Measurements from ENCODE around the gene TM4SF4. TPM values are rescaled to one million over a fixed set of nuclear protein-coding genes. Genes with fewer than 3 reads are reported as not detected.

Gene TM4SF4
- total RNA-seq, 6 experiments from 2014 or later: 210 to 473 (median 316) TPM

GRCh38 chr3:149459491-149460059, 14.9 kb upstream of the TM4SF4 start:
- no peaks in the 10 kb centered on the region for H3K4me1 ChIP-seq
- no peak for ATAC-seq
- no peak for DNase-seq
- WGBS (ENCODE audit: insufficient coverage, low coverage, low lambda C conversion rate, missing lambda C conversion rate): 87% methylated on average over 6 of the region's 6 CpGs
- H3K27me3 ChIP-seq: no peaks in the 10 kb centered on the region
- H3K36me3 ChIP-seq: no peaks in the 10 kb centered on the region
- no peak overlapping the region for H3K4me3 ChIP-seq
- no peak overlapping the region for H3K27ac ChIP-seq
- TF ChIP-seq CTCF (IDR thresholded peaks at IDR 0.05) (no peak), POLR2A (IDR thresholded peaks at IDR 0.05) (no peak)
- H3K9me3 ChIP-seq: no peaks in the 10 kb centered on the region
- intact Hi-C loops (cut with DNase I): no loop called here

GRCh38 chr3:149460117-149460516, 14.4 kb upstream of the TM4SF4 start:
- Histone ChIP-seq H3K4me1 (no peaks in the 10 kb centered on the region), H3K4me3 (no peak overlapping the region), H3K27me3 (no peaks in the 10 kb centered on the region), H3K27ac (peak overlapping the region in 1 of 3 donors; percentile 38), H3K9me3 (no peaks in the 10 kb centered on the region), H3K36me3 (no peaks in the 10 kb centered on the region)
- WGBS (ENCODE audit: insufficient coverage, low coverage, low lambda C conversion rate, missing lambda C conversion rate): 80% methylated on average over 1 of the region's 1 CpG
- no peak for DNase-seq
- ATAC-seq: peak; percentile 59 to 92 (median 80)
- intact Hi-C loops (cut with DNase I): no loop called here
- TF ChIP-seq POLR2A (IDR thresholded peaks at IDR 0.05) (no peak), CTCF (IDR thresholded peaks at IDR 0.05) (no peak)

DNA sequence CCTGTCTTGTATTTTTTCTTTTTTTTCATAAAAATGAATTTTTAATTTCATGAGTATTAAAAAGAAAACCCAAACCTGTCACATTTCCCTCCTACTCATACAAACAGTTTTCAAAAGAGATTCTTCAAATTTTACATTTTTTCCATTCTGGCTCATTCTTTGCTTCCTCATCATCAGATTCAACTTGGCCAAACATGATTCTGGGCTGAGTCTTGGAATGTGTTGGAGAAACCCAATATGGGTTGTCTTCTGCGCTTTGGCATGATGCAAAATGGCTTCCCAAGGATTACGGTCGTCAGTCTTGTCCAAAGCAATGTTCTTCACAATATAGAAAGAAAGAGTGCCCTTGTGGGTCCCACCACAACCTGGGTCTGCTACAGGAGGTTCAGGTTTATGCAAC, 12.4 kb upstream of the TM4SF4 start:
- ATAC-seq: no peak
- Histone ChIP-seq H3K27ac (no peak overlapping the region), H3K4me1 (peaks cover 0 to 4% (median under 1%) of the 10 kb centered on the region in 4 donors), H3K9me3 (no peaks in the 10 kb centered on the region), H3K36me3 (no peaks in the 10 kb centered on the region), H3K27me3 (no peaks in the 10 kb centered on the region), H3K4me3 (no peak overlapping the region)
- 100% methylated on average over 2 of the region's 3 CpGs for WGBS (ENCODE audit: insufficient coverage, low coverage, low lambda C conversion rate, missing lambda C conversion rate)
- no peak for TF ChIP-seq POLR2A (IDR thresholded peaks at IDR 0.05)
- TF ChIP-seq CTCF (IDR thresholded peaks at IDR 0.05): no peak
- intact Hi-C loops (cut with DNase I): no loop called here
- DNase-seq: no peak

DNA sequence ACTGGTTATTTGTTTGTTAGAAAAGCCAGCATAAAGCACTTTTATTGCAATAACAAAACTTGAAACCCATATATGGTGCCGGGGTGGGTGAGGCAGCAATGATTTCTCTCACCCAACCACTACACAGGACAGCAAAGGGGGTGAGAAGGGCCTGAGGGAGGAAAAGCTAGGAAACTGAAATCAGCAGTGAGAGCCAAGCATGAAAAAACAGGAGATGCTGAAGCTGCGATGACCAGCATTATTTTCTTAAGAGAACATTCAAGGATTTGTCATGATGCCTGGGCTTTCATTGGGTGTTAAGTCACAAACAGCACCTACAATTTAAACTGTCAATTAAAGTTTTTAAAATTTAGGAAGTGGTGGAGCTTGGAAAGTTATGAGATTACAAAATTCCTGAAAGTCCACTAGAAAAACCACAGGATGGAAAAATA, 11.9 kb upstream of the TM4SF4 start:
- H3K9me3 ChIP-seq: no peaks in the 10 kb centered on the region
- ATAC-seq: no peak
- H3K27ac ChIP-seq: no peak overlapping the region
- no peak overlapping the region for H3K4me3 ChIP-seq
- H3K4me1 ChIP-seq: peaks cover 0 to 7% (median 3%) of the 10 kb centered on the region in 4 donors
- WGBS (ENCODE audit: insufficient coverage, low coverage, low lambda C conversion rate, missing lambda C conversion rate): 95% methylated on average over 2 of the region's 2 CpGs
- no peaks in the 10 kb centered on the region for H3K27me3 ChIP-seq
- DNase-seq: no peak
- H3K36me3 ChIP-seq: no peaks in the 10 kb centered on the region
- TF ChIP-seq CTCF (IDR thresholded peaks at IDR 0.05) (no peak), POLR2A (IDR thresholded peaks at IDR 0.05) (no peak)
- intact Hi-C loops (cut with DNase I): no loop called here
